ENCODE results near the gene CLIP3.
"Not testable (repeated sequence)": the region's sequence is repeated elsewhere in the genome, so short reads cannot be mapped to it uniquely, and the experiment has no call there.

The CLIP3 gene

DNA sequence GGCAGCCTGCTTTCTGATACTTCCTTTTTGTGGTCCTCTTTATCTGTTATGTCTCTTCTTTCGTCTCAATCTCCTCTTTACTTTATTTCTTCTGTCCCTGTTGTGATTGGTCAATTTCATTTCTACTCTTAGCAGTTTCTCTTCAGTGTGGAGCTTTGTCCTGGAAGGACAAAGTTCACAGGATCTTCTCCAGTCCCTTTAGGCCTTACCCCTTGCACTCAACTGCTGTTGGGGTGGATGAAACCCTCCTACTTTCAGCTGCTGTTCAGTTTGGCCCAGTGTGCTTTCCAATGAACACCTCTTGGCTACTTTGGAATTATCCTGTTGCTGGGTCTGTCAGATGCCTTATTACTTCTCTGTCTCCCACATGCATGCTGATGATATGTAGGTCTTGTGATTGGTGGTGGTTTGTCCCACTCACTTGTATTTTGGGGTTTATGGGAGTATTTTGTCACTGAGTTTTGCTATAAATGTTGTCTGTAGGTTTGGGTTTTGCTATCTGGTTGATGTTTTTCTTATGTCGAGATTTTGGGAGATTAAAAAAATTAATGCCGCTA is 46.8 kb upstream of the CLIP3 start:
- DNase-seq, result no peak
- no peaks in the 10 kb centered on the region for H3K9me2 ChIP-seq (replicated peaks; ENCODE audit: insufficient read depth, low read length)
- peaks cover 7% of the 10 kb centered on the region; the same call in 1 of the 2 replicates for H3K36me3 ChIP-seq (replicated peaks; ENCODE audit: insufficient read depth, low read length)
- no peaks in the 10 kb centered on the region for H3K4me1 ChIP-seq (ENCODE audit: low read length)
- no peaks in the 10 kb centered on the region for H3K9me3 ChIP-seq (replicated peaks; ENCODE audit: insufficient read depth, low read length)
- no peaks in the 10 kb centered on the region for H3K79me2 ChIP-seq (ENCODE audit: low read length)
- no peaks in the 10 kb centered on the region for H3K27me3 ChIP-seq (replicated peaks; ENCODE audit: insufficient read depth, low read length)
- H3K27ac ChIP-seq (ENCODE audit: low read length), result no peak overlapping the region
- H2AFZ ChIP-seq (ENCODE audit: low read length), result no peak overlapping the region
- H3K4me2 ChIP-seq (ENCODE audit: low read depth, low read length), result no peak overlapping the region
- TF ChIP-seq EZH2 (optimal IDR thresholded peaks at IDR 0.05; ENCODE audit: low read depth, low read length) (no peak), EZH2phosphoT487 (IDR thresholded peaks at IDR 0.05; ENCODE audit: low read length) (no peak)
- TF ChIP-seq, protein P1, sequence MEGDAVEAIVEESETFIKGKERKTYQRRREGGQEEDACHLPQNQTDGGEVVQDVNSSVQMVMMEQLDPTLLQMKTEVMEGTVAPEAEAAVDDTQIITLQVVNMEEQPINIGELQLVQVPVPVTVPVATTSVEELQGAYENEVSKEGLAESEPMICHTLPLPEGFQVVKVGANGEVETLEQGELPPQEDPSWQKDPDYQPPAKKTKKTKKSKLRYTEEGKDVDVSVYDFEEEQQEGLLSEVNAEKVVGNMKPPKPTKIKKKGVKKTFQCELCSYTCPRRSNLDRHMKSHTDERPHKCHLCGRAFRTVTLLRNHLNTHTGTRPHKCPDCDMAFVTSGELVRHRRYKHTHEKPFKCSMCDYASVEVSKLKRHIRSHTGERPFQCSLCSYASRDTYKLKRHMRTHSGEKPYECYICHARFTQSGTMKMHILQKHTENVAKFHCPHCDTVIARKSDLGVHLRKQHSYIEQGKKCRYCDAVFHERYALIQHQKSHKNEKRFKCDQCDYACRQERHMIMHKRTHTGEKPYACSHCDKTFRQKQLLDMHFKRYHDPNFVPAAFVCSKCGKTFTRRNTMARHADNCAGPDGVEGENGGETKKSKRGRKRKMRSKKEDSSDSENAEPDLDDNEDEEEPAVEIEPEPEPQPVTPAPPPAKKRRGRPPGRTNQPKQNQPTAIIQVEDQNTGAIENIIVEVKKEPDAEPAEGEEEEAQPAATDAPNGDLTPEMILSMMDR (IDR thresholded peaks at IDR 0.05; ENCODE audit: low read length), result no peak
- no peak overlapping the region for H3K9ac ChIP-seq (ENCODE audit: low read length)
- H4K20me1 ChIP-seq (ENCODE audit: insufficient read depth, low read length), result no peaks in the 10 kb centered on the region
- H3K4me3 ChIP-seq (ENCODE audit: low read length), result no peak overlapping the region
- H3F3A ChIP-seq (ENCODE audit: insufficient read depth, low read length), result no peaks in the 10 kb centered on the region

DNA sequence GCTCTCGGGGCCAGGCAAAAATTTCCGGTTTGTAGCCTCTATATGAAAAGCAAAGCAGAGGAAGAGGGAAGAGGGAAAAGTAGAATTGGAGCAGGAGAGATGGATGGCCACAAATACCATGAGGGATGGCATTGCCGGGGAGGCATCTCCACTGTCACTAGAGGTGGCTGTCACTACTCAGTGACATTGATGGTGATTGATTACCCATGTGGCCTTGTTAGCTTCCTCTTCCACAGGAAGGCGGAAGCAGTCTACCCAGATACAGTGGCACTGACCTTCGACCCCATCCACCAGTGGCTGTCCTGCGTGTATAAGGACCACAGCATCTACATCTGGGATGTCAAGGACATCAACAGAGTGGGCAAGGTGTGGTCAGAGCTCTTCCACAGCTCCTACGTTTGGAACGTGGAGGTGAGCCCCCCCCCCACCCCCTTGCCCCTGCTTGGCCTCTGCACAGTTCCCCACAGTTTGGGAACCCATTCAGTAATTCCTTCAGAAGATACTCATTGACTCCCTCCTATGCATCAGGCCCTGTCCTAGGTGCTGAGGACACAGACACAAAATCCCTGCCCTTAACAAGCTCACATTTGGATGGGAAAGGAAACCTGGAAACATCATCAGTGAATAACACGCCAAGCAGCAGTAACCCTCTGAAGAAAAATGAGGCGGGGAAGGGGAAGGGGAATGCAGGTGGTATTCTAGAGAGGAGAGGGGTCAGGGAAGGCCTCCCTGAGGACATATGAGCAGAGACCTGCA is 40.6 kb upstream of the CLIP3 start:
- no peaks in the 10 kb centered on the region for H3K9me2 ChIP-seq (replicated peaks; ENCODE audit: insufficient read depth, low read length)
- H2AFZ ChIP-seq (ENCODE audit: low read length), result no peak overlapping the region
- no peaks in the 10 kb centered on the region for H4K20me1 ChIP-seq (ENCODE audit: insufficient read depth, low read length)
- TF ChIP-seq EZH2phosphoT487 (IDR thresholded peaks at IDR 0.05; ENCODE audit: low read length) (no peak), EZH2 (optimal IDR thresholded peaks at IDR 0.05; ENCODE audit: low read depth, low read length) (no peak)
- TF ChIP-seq, protein P1 (IDR thresholded peaks at IDR 0.05; ENCODE audit: low read length), result no peak
- no peaks in the 10 kb centered on the region for H3K4me1 ChIP-seq (ENCODE audit: low read length)
- no peak overlapping the region for H3K9ac ChIP-seq (ENCODE audit: low read length)
- no peak for DNase-seq
- no peaks in the 10 kb centered on the region for H3K36me3 ChIP-seq (replicated peaks; ENCODE audit: insufficient read depth, low read length)
- no peaks in the 10 kb centered on the region for H3F3A ChIP-seq (ENCODE audit: insufficient read depth, low read length)
- H3K4me3 ChIP-seq (ENCODE audit: low read length), result no peak overlapping the region
- no peak overlapping the region for H3K27ac ChIP-seq (ENCODE audit: low read length)
- H3K27me3 ChIP-seq (replicated peaks; ENCODE audit: insufficient read depth, low read length), result no peaks in the 10 kb centered on the region
- H3K79me2 ChIP-seq (ENCODE audit: low read length), result no peaks in the 10 kb centered on the region
- H3K9me3 ChIP-seq (replicated peaks; ENCODE audit: insufficient read depth, low read length), result no peaks in the 10 kb centered on the region
- H3K4me2 ChIP-seq (ENCODE audit: low read depth, low read length), result no peak overlapping the region

DNA sequence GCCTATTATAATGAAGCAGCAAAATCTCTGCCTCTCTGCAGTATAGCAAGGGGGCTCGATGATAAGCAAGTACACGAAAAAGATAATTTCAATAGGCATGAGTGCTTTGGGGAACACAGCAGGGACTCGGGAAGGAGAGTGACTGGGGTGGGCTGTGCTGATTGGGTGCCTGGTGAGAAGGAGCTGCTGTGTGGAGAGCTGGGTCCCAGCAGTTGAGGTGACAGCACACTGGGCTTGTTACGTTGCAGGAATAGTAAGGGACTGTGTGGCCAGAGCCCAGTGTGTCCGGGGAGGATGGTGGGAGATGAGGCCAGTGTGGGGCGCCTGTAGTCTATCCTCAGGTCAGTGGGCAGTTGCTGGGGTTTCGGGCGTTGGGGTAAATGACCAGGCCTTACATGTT is 39.4 kb upstream of the CLIP3 start:
- Histone ChIP-seq H3K4me1 (ENCODE audit: low read length) (no peaks in the 10 kb centered on the region), H4K20me1 (ENCODE audit: insufficient read depth, low read length) (no peaks in the 10 kb centered on the region), H3K27ac (ENCODE audit: low read length) (no peak overlapping the region), H2AFZ (ENCODE audit: low read length) (no peak overlapping the region), H3K79me2 (ENCODE audit: low read length) (no peaks in the 10 kb centered on the region), H3K9ac (ENCODE audit: low read length) (no peak overlapping the region), H3K9me2 (replicated peaks; ENCODE audit: insufficient read depth, low read length) (no peaks in the 10 kb centered on the region), H3K4me2 (ENCODE audit: low read depth, low read length) (no peak overlapping the region), H3K9me3 (replicated peaks; ENCODE audit: insufficient read depth, low read length) (no peaks in the 10 kb centered on the region), H3F3A (ENCODE audit: insufficient read depth, low read length) (no peaks in the 10 kb centered on the region), H3K4me3 (ENCODE audit: low read length) (no peak overlapping the region), H3K27me3 (replicated peaks; ENCODE audit: insufficient read depth, low read length) (no peaks in the 10 kb centered on the region), H3K36me3 (replicated peaks; ENCODE audit: insufficient read depth, low read length) (no peaks in the 10 kb centered on the region)
- no peak for DNase-seq
- TF ChIP-seq, protein P1 (IDR thresholded peaks at IDR 0.05; ENCODE audit: low read length), result no peak
- TF ChIP-seq EZH2phosphoT487 (IDR thresholded peaks at IDR 0.05; ENCODE audit: low read length), result no peak
- TF ChIP-seq EZH2 (optimal IDR thresholded peaks at IDR 0.05; ENCODE audit: low read depth, low read length), result no peak

DNA sequence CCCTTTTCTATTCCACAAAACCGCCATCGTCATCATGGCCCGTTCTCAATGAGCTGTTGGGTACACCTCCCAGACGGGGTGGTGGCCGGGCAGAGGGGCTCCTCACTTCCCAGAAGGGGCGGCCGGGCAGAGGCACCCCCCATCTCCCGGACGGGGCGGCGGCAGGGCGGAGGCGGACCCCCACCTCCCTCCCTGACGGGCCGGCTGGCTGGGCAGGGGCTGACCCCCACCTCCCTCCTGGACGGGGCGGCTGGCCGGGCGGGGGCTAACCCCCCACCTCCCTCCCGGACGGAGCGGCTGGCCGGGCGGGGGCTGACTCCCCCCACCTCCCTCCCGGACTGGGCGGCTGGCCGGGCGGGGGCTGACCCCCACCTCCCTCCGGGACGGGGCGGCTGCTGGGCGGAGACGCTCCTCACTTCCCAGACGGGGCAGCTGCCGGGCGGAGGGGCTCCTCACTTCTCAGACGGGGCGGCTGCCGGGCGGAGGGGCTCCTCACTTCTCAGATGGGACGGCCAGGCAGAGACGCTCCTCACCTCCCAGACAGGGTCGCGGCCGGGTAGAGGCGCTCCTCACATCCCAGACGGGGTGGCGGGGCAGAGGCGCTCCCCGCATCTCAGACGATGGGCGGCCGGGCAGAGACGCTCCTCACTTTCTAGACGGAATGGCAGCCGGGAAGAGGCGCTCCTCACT is 36.3 kb upstream of the CLIP3 start:
- not testable (repeated sequence) for H3K27ac ChIP-seq (ENCODE audit: low read length); H3K4me3 ChIP-seq (ENCODE audit: low read length); H3K4me1 ChIP-seq (ENCODE audit: low read length); H3K9ac ChIP-seq (ENCODE audit: low read length); H2AFZ ChIP-seq (ENCODE audit: low read length); H3K79me2 ChIP-seq (ENCODE audit: low read length); H4K20me1 ChIP-seq (ENCODE audit: insufficient read depth, low read length); H3K4me2 ChIP-seq (ENCODE audit: low read depth, low read length); H3K27me3 ChIP-seq (replicated peaks; ENCODE audit: insufficient read depth, low read length); H3K9me3 ChIP-seq (replicated peaks; ENCODE audit: insufficient read depth, low read length); H3F3A ChIP-seq (ENCODE audit: insufficient read depth, low read length); DNase-seq; H3K36me3 ChIP-seq (replicated peaks; ENCODE audit: insufficient read depth, low read length); H3K9me2 ChIP-seq (replicated peaks; ENCODE audit: insufficient read depth, low read length)
